ENCODE results near the gene UGT1A3. TPM values are rescaled to one million over a fixed set of nuclear protein-coding genes. Genes with fewer than 3 reads are reported as not detected.

Gene UGT1A3
- total and polyA plus RNA-seq, 10 of the 15 experiments (the other 5 are each of a cell fraction or from before 2014, with no cell fraction given), result not detected

DNA sequence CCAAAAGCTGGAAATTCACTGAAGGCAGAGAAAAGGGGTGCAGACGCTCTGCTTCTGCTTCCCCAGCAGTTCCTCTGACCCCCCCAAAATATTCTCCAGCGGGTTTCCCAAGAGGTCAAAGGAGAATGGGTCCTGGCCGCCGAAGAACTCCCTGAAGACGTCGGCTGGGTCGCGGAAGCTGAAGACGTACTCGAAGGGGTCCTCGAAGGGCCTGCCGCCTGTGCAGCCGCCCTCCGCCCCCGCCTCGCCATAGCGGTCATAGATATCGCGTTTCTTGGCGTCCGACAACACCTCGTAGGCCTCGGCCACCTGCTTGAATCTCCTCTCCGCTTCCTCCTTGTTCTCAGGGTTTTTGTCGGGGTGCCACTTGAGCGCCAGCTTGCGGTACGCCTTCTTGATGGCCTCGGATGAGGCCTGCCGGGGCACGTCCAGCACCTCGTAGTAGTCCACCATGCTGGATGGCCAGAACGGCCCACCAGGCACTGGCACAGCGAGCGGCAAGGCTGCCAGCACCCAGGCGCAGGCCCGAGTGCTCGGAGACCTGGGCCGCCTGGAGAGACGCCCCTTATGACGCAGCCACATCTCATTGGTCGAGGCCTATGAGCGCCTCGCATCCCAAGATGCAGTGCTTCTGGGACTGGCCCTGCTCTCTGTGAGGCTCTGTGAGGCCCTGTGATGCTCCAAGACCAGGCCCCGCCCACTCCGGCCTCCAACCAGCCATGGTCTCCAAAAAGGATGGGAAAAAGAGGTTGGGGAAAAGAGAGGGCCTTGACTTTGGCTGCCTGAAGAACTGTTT lies 14.8 kb downstream of the UGT1A3 start:
- BruUV-seq (replicated peaks), result no TSS peak
- DNase-seq (ENCODE audit: low read depth, low spot score), result no peak
- H4K20me1 ChIP-seq (ENCODE audit: control insufficient read depth, insufficient read depth), result no peaks in the 10 kb centered on the region
- TF ChIP-seq JUND (IDR thresholded peaks at IDR 0.05; ENCODE audit: low read depth, low read length) (no peak), KLF5 (IDR thresholded peaks at IDR 0.05; ENCODE audit: partially characterized antibody) (no peak), EZH2 (IDR thresholded peaks at IDR 0.05; ENCODE audit: borderline replicate concordance, control insufficient read depth, low read depth, low read length) (no peak), MTA2 (IDR thresholded peaks at IDR 0.05; ENCODE audit: low read depth) (no peak), NR2F1 (conservative IDR thresholded peaks at IDR 0.05) (no peak), GABPA (IDR thresholded peaks at IDR 0.05; ENCODE audit: low read depth) (no peak), ZNF217 (IDR thresholded peaks at IDR 0.05) (no peak)
- TF ChIP-seq, protein P1, sequence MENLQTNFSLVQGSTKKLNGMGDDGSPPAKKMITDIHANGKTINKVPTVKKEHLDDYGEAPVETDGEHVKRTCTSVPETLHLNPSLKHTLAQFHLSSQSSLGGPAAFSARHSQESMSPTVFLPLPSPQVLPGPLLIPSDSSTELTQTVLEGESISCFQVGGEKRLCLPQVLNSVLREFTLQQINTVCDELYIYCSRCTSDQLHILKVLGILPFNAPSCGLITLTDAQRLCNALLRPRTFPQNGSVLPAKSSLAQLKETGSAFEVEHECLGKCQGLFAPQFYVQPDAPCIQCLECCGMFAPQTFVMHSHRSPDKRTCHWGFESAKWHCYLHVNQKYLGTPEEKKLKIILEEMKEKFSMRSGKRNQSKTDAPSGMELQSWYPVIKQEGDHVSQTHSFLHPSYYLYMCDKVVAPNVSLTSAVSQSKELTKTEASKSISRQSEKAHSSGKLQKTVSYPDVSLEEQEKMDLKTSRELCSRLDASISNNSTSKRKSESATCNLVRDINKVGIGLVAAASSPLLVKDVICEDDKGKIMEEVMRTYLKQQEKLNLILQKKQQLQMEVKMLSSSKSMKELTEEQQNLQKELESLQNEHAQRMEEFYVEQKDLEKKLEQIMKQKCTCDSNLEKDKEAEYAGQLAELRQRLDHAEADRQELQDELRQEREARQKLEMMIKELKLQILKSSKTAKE (IDR thresholded peaks at IDR 0.05; ENCODE audit: low read depth, poor library complexity, severe bottlenecking), result no peak
- TF ChIP-seq, protein P2, sequence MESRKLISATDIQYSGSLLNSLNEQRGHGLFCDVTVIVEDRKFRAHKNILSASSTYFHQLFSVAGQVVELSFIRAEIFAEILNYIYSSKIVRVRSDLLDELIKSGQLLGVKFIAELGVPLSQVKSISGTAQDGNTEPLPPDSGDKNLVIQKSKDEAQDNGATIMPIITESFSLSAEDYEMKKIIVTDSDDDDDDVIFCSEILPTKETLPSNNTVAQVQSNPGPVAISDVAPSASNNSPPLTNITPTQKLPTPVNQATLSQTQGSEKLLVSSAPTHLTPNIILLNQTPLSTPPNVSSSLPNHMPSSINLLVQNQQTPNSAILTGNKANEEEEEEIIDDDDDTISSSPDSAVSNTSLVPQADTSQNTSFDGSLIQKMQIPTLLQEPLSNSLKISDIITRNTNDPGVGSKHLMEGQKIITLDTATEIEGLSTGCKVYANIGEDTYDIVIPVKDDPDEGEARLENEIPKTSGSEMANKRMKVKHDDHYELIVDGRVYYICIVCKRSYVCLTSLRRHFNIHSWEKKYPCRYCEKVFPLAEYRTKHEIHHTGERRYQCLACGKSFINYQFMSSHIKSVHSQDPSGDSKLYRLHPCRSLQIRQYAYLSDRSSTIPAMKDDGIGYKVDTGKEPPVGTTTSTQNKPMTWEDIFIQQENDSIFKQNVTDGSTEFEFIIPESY (IDR thresholded peaks at IDR 0.05), result no peak
- TF ChIP-seq, protein P3, sequence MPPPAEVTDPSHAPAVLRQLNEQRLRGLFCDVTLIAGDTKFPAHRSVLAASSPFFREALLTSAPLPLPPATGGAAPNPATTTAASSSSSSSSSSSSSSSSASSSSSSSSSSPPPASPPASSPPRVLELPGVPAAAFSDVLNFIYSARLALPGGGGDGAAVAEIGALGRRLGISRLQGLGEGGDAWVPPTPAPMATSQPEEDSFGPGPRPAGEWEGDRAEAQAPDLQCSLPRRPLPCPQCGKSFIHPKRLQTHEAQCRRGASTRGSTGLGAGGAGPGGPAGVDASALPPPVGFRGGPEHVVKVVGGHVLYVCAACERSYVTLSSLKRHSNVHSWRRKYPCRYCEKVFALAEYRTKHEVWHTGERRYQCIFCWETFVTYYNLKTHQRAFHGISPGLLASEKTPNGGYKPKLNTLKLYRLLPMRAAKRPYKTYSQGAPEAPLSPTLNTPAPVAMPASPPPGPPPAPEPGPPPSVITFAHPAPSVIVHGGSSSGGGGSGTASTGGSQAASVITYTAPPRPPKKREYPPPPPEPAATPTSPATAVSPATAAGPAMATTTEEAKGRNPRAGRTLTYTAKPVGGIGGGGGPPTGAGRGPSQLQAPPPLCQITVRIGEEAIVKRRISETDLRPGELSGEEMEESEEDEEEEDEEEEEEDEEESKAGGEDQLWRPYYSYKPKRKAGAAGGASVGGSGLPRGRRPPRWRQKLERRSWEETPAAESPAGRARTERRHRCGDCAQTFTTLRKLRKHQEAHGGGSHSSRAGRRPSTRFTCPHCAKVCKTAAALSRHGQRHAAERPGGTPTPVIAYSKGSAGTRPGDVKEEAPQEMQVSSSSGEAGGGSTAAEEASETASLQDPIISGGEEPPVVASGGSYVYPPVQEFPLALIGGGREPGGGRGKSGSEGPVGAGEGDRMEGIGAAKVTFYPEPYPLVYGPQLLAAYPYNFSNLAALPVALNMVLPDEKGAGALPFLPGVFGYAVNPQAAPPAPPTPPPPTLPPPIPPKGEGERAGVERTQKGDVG (CRISPR knock-in tag; IDR thresholded peaks at IDR 0.05), result no peak
- RAD21 ChIA-PET (ENCODE audit: unreplicated experiment), result no interaction called here
- no peak overlapping the region for H3K4me3 ChIP-seq
- FAIRE-seq, result no peak
- in situ Hi-C loops (cut with MboI) (no loop called here), intact Hi-C loops (cut with micrococcal nuclease; ENCODE audit: unreplicated experiment) (no loop called here)
- no peak overlapping the region for H3K27ac ChIP-seq (ENCODE audit: control insufficient read depth, insufficient read depth)
- H3K4me1 ChIP-seq (ENCODE audit: control insufficient read depth, insufficient read depth, low read length), result no peaks in the 10 kb centered on the region
- H3K79me2 ChIP-seq (ENCODE audit: control insufficient read depth, insufficient read depth, low read length), result no peaks in the 10 kb centered on the region
- no peaks in the 10 kb centered on the region for H3K27me3 ChIP-seq (replicated peaks in 1 of 2; ENCODE audit: control insufficient read depth in 2 of 2, insufficient read depth in 2 of 2, low read length in 1 of 2)
- H2AFZ ChIP-seq (ENCODE audit: control insufficient read depth, low read depth, low read length), result no peak overlapping the region
- H3K4me2 ChIP-seq (ENCODE audit: control insufficient read depth, insufficient read depth), result no peak overlapping the region
- H3K9me3 ChIP-seq (replicated peaks; ENCODE audit: control insufficient read depth, insufficient read depth, low read length), result no peaks in the 10 kb centered on the region
- WGBS (ENCODE audit: insufficient coverage, insufficient replicate concordance, low lambda C conversion rate, missing lambda C conversion rate), result 75% methylated on average over 44 of the region's 46 CpGs
- no peak for ATAC-seq
- POLR2A ChIA-PET, result no interaction called here
- SMC1A ChIA-PET (ENCODE audit: uncharacterized antibody, unreplicated experiment), result no interaction called here
- H3K9ac ChIP-seq (ENCODE audit: control insufficient read depth, insufficient read depth, low read length), result no peak overlapping the region
- H3K36me3 ChIP-seq (ENCODE audit: control insufficient read depth in 2 of 2, insufficient read depth in 2 of 2, low read length in 1 of 2), result no peaks in the 10 kb centered on the region
- CTCF ChIA-PET, result no interaction called here

Measured in GM12878 (cell line).